Stimulated activated naive CD8-positive, alpha-beta T cell treated with anti-CD3 and anti-CD28 coated beads, Interleukin-15, Interleukin-2, amounts not matched to agents 100 ng/mL and 50 ng/mL, for 24 hours (primary cell): Measurements from ENCODE around the gene ETFDH.
"Not testable (repeated sequence)": the region's sequence is repeated elsewhere in the genome, so short reads cannot be mapped to it uniquely, and the experiment has no call there.

Experiments
- H3K27ac Mint-ChIP-seq: one replicate; pipeline ENCODE4 v1.8.0; 2021; ENCODE audit warnings: mild to moderate bottlenecking, mixed read lengths
- H3K27me3 Mint-ChIP-seq: one replicate; pipeline ENCODE4 v1.8.0; 2021; ENCODE audit warnings: mixed read lengths
- H3K36me3 Mint-ChIP-seq: one replicate; pipeline ENCODE4 v1.8.0; 2021; ENCODE audit warnings: low read depth, mixed read lengths
- H3K4me1 Mint-ChIP-seq: one replicate; pipeline ENCODE4 v1.8.0; 2021; ENCODE audit warnings: low read depth, mixed read lengths
- H3K4me3 Mint-ChIP-seq: one replicate; pipeline ENCODE4 v1.8.0; 2021; ENCODE audit warnings: mild to moderate bottlenecking, mixed read lengths
- H3K9me3 Mint-ChIP-seq: one replicate; pipeline ENCODE4 v1.8.0; 2021; ENCODE audit warnings: mixed read lengths

The ETFDH gene

DNA sequence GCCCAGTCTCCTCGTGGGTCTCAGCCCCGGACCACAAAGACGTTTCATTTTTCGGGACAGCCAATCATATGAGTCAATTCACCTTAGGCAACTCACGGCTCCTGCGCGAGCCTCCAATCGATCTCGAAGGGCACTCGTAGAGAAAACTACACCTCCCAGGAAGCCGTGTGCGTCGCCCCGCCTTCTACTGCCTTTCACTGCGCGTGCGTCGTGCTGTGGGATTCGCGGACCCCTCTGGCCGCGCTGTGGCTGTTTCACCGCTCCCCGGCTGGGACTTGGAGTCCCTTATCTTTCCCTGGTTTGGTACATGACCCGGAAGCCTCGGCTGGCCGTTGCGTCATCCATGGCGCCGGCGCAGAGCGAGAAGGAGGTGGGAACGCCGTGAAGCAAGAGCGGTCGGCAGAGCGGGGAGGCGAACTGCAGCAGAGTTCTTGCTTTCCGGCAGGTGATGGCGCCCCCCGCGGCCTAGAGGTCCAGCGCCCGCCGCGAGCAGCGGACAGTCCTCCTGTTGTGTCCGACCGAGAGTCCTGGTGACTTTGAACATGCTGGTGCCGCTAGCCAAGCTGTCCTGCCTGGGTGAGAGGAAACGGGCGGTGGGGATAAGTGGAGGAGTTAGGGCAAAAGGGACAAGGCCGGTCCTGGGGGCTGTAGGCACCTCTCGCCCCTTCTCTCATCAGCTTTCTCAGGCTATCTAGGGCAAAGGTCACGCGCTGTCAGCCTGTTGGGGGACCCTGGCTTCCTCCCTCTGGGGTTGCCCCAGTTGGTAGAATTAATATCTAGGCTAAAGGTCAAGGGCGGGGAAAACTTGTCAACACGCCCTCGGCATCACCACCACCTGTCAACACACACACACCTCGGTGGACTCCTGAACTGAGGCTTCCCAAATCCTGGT, at the start of gene ETFDH:
ETFDH (plus strand) TSS at position 382 of the 892 bp plus-strand sequence; CDS start at position 543, 161 bp downstream.
- Mint-ChIP-seq H3K27me3 (no peaks in the 10 kb centered on the region), H3K4me1 (peaks cover 31% of the 10 kb centered on the region), H3K27ac (peak within 1 kb of the TSS; percentile 97), H3K9me3 (no peaks in the 10 kb centered on the region), H3K36me3 (peaks cover 9% of the 10 kb centered on the region), H3K4me3 (peak within 1 kb of the TSS; percentile 97)

DNA sequence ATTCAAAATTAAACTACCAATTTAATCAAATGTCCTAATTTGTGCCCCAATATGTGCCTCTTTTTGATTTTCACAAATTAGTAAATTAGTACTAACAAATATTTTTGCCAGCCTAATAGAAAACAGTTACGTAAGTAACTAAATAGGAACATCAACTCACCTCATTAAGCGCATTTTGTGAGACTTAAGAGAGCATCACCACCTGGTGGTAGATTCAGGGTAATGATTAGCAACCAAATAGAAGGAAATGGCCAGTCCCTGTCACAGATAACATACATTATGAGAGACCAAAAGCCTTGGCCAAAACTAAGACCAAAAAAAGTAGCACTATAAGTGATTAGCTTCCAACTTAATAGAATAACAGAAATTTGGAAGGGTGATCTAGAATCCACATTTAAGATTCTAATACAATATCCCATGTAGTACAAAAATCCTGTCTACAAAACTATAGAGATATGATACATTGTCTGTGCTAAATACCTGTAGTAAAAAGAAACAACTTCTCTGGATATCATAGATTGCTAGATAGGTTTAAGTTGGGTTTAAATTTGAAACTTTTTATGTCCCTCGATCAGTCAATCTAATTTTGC, 47.1 kb upstream of the ETFDH start:
- H3K27me3 Mint-ChIP-seq: peaks cover 20% of the 10 kb centered on the region
- no peaks in the 10 kb centered on the region for H3K9me3 Mint-ChIP-seq
- no peaks in the 10 kb centered on the region for H3K4me1 Mint-ChIP-seq
- H3K36me3 Mint-ChIP-seq: no peaks in the 10 kb centered on the region
- no peak overlapping the region for H3K27ac Mint-ChIP-seq
- H3K4me3 Mint-ChIP-seq: no peak overlapping the region

DNA sequence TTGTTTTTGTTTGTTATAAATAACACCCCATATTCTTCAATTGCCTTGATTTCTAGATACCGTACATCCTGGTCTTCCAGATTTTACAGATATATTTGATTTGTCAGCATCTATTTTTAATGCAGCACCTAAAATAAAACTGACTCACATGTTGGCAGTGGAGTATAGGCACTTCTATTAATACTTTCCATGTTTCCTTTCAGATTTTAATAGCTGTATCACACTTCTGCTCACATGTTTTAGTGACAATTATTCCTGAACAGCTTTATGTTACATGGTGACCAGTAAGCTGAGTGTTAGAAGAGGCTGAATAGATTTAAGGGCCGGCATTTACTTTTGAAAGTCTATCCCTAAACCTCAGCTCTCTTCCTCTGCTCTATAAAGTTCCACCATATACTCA, 46.6 kb upstream of the ETFDH start:
- H3K4me1 Mint-ChIP-seq: no peaks in the 10 kb centered on the region
- peaks cover 15% of the 10 kb centered on the region for H3K27me3 Mint-ChIP-seq
- no peaks in the 10 kb centered on the region for H3K9me3 Mint-ChIP-seq
- no peak overlapping the region for H3K27ac Mint-ChIP-seq
- H3K4me3 Mint-ChIP-seq: no peak overlapping the region
- H3K36me3 Mint-ChIP-seq: no peaks in the 10 kb centered on the region

DNA sequence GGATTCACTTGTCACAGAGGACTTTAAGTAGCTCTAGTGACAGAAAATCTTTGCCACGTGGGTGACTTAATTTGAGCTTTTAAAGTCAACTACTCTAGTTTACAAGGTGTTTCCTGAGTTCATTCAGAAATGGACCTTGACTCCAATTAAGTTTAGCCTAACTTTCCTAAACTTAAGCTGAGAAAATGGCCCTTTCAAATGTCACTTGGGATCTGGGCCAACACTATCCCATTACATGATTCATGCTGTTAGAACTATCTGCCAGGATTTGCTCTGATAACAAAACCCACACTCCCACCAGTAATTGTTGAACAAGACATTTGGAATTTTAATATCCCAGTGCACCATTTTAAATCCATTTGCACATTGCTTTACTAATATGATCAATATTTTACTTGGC, 41.2 kb upstream of the ETFDH start:
- Mint-ChIP-seq H3K27ac (no peak overlapping the region), H3K4me1 (no peaks in the 10 kb centered on the region)

DNA sequence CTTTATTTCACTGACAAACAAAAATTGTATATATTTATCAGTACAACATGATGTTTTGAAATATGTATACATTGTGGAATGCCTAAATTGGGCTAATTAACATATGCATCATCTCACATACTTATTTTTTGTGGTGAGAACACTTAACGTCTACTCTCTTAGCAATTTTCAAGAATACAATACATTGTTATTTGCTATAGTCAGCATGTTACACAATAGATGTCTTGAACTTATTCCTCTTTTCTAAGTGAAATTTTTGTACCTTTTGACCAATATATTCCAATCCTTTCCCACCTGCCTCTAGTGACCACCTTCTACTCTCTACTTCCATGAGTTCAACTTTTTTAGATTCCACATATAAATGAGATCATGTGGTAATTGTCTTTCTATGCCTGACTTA, 35.5 kb upstream of the ETFDH start:
- Mint-ChIP-seq H3K9me3 (no peaks in the 10 kb centered on the region), H3K27ac (no peak overlapping the region), H3K36me3 (no peaks in the 10 kb centered on the region), H3K4me3 (no peak overlapping the region), H3K4me1 (no peaks in the 10 kb centered on the region), H3K27me3 (peaks cover 22% of the 10 kb centered on the region)

More for the DNA sequence above, 41.2 kb upstream of the ETFDH start:
- H3K4me3 Mint-ChIP-seq: no peak overlapping the region
- no peaks in the 10 kb centered on the region for H3K9me3 Mint-ChIP-seq
- peaks cover 3% of the 10 kb centered on the region for H3K27me3 Mint-ChIP-seq
- H3K36me3 Mint-ChIP-seq: no peaks in the 10 kb centered on the region

DNA sequence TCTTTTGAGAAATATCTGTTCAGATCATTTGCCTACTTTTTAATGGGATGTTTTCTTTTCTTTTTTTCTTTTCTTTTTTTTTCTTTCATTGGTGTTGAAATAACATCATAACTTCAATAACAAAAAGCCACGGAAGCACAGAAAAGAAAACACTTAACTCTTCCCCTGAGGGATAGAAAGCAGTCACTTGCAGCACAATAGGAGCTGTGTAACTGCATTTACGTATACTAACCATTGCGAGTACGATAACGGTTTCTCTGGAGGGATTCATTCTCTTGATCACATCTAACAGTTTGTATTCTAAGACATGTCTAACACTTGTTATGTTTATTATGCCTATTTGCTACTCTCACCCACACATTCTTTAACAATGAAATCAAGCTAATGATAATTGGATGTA, 27.7 kb upstream of the ETFDH start:
- H3K4me3 Mint-ChIP-seq: no peak overlapping the region
- H3K36me3 Mint-ChIP-seq: no peaks in the 10 kb centered on the region
- H3K27ac Mint-ChIP-seq: no peak overlapping the region
- no peaks in the 10 kb centered on the region for H3K4me1 Mint-ChIP-seq
- no peaks in the 10 kb centered on the region for H3K9me3 Mint-ChIP-seq
- peaks cover 29% of the 10 kb centered on the region for H3K27me3 Mint-ChIP-seq

DNA sequence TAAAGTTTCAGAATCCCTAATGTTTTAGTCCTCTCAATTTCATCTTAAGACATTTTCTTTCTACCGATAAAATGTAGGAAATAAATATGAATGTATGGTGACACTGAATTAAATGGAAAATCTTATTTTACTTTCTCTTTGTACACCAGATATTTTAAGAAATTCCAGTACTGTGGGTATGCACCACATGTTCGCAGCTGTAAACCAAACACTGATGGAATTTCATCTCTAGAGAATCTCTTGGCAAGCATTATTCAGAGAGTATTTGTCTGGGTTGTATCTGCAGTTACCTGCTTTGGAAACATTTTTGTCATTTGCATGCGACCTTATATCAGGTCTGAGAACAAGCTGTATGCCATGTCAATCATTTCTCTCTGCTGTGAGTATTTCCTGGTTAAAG, 27.3 kb upstream of the ETFDH start:
- no peaks in the 10 kb centered on the region for H3K9me3 Mint-ChIP-seq
- H3K27me3 Mint-ChIP-seq: peaks cover 29% of the 10 kb centered on the region
- H3K36me3 Mint-ChIP-seq: no peaks in the 10 kb centered on the region
- no peak overlapping the region for H3K27ac Mint-ChIP-seq
- no peaks in the 10 kb centered on the region for H3K4me1 Mint-ChIP-seq
- no peak overlapping the region for H3K4me3 Mint-ChIP-seq

DNA sequence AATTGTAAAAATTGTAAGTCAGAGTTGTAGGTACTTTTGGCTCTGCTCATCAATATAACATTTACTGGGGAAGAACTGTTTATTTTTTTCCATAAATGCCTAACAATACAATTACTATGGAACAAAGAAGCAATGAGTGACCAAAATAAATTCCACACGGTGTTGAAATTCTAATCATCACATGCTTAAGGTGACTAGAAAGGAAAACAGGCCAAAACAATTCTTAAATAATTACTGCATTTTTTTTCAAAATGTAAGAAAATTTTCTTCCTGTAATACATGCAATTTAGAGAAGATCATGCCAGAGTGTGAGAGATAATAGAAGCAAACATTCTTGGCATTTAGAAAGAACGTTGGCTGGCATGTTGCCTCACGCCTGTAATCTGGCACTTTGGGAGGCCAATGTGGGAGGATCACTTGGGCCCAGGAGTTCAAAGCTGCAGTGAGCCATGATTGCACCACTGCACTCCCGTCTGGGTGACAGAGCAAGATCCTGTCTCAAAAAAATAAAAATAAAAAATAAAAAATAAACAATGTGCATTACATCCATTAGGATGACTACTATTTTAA, 22.9 kb upstream of the ETFDH start:
- Mint-ChIP-seq H3K4me1 (peaks cover 8% of the 10 kb centered on the region), H3K9me3 (no peaks in the 10 kb centered on the region), H3K36me3 (no peaks in the 10 kb centered on the region), H3K27ac (no peak overlapping the region), H3K4me3 (no peak overlapping the region), H3K27me3 (peaks cover 15% of the 10 kb centered on the region)

DNA sequence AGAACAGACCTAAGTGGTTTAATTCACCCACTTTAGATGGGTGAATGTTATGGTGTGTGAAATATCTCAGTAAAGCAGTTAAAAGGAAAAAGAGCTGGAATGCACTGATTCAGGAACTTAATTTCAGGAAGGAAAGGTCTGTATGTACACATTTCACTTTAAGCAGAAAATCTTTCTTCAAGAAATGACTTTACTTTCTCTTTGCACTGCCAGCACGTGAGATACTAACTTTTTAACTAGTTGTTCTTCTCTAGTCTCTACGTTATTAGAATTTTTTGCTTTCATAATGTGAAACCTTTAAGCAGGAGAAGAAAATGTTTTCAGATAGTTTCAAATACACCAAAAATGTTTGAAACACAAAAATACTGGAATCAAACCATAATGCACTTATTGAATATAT, 19.2 kb upstream of the ETFDH start:
- Mint-ChIP-seq H3K4me1 (peaks cover 8% of the 10 kb centered on the region), H3K27ac (no peak overlapping the region), H3K4me3 (peak overlapping the region; percentile 47), H3K9me3 (no peaks in the 10 kb centered on the region), H3K27me3 (no peaks in the 10 kb centered on the region), H3K36me3 (no peaks in the 10 kb centered on the region)

DNA sequence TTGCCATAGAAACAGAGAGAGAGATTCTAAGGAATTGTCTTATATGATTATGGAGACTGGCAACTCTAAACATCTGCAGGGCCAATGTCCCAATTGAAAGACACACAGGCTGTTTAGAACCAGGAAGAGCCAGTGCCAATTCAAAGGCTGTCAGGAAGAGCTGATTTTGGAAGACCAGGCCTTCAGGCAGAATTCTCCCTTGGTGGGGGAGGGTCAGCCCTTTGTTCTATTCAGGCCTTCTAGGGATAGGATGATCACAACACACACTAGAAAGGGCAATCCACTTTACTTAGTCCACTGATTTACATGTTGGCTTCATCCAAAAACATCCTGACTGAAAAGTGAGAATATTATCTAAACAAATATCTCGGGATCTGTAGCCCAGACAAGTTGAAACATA, 15.7 kb upstream of the ETFDH start:
- Mint-ChIP-seq H3K9me3 (no peaks in the 10 kb centered on the region), H3K4me1 (peaks cover 8% of the 10 kb centered on the region), H3K27me3 (peaks cover 3% of the 10 kb centered on the region), H3K27ac (no peak overlapping the region), H3K4me3 (no peak overlapping the region), H3K36me3 (no peaks in the 10 kb centered on the region)

DNA sequence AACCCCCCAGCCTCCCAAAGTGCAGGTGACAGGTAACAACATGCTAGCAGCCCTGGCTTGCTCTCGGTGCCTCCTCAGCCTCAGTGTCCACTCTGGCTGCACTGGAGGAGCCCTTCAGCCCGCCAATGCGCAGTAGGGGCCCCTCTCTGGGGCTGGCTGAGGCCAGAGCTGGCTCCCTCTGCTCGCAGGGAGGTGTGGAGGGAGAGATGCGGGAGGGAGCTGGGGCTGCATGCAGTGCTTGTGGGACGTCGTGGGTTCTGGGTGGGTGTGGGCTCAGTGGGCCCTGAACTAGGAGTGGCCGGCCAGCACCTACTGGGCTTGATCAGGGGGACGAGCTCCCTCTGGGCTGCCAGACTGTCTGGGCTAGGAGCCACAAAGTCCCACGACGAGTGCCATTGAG, 14.8 kb upstream of the ETFDH start:
- Mint-ChIP-seq H3K4me3 (no peak overlapping the region), H3K36me3 (no peaks in the 10 kb centered on the region), H3K27ac (no peak overlapping the region), H3K27me3 (peaks cover 3% of the 10 kb centered on the region), H3K4me1 (peaks cover 8% of the 10 kb centered on the region), H3K9me3 (no peaks in the 10 kb centered on the region)

DNA sequence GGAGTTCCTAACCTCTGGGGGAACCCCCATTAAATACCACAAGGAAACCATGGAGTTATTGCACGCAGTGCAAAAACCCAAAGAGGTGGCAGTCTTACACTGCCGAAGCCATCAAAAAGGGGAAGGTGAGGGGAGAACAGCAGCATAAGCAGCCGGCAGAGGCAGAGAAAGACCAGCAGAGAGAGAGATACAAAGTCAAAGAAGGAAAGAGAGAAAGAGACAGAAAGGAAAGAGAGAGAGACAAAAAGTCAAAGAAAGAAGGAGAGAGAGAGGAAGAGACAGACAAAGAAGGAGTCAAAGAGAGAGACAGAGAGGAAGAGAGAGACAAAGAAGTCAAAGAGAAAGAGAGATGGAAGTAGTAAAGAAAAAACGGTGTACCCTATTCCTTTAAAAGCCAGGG, 8.8 kb upstream of the ETFDH start:
- H3K4me1 Mint-ChIP-seq, H3K9me3 Mint-ChIP-seq, H3K27ac Mint-ChIP-seq, H3K4me3 Mint-ChIP-seq, H3K27me3 Mint-ChIP-seq: not testable (repeated sequence)
- H3K36me3 Mint-ChIP-seq: peaks cover 13% of the 10 kb centered on the region

DNA sequence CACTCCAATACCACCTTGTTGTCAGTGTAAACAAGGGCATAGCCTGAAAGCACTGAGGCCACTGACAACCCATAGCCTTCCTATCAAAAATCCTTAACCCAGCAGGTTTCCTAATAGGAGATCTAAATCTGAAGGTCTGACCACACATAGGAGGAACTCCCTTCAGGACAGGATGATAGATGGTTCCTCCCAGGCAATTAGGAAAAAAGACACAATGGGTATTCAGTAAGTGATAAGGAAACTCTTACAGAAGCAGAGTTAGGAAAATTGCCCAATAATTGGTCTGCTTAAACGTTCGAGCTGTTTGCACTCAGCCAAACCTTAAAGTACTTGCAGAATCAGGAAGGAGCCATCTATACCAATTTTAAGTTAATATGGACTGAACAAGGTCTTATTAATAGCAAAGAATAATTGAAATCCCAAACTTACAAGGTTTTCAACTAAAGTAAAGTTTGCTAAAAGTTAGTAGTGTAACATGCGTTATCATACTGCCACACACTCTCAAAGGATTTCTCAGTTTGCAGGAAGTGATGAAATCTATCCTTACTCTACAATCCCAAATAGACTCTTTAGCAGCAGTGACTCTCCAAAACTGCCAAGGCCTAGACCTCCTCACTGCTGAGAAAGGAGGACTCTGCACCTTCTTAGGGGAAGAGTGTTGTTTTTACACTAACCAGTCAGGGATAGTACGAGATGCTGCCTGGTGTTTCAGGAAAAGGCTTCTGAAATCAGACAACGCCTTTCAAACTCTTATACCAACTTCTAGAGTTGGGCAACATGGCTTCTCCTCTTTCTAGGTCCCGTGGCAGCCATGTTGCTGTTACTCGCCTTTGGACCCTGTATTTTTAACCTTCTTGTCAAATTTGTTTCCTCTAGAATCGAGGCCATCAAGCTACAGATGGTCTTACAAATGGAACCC, 8.1 kb upstream of the ETFDH start:
- not testable (repeated sequence) for H3K27me3 Mint-ChIP-seq, H3K27ac Mint-ChIP-seq
- peaks cover 16% of the 10 kb centered on the region for H3K36me3 Mint-ChIP-seq

DNA sequence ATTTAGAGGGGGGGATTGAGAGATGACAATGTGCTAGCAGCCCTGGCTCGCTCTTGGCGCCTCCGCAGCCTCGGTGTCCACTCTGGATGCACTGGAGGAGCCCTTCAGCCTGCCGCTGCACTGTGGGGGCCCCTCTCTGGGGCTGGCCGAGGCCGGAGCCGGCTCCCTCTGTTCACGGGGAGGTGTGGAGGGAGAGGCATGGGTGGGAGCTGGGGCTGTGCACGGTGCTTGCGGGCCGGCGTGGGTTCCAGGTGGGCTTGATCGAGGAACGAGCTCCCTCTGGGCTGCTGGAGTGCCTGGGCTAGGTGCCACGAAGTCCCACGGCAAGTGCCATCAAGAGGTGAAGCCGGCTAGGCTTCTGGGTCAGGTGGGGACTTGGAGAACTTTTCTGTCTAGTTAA, 7.3 kb upstream of the ETFDH start:
- Mint-ChIP-seq H3K4me1 (peaks cover 12% of the 10 kb centered on the region), H3K27ac (no peak overlapping the region), H3K27me3 (peaks cover 3% of the 10 kb centered on the region), H3K4me3 (no peak overlapping the region), H3K9me3 (no peaks in the 10 kb centered on the region), H3K36me3 (peaks cover 21% of the 10 kb centered on the region)

More for the DNA sequence above, 8.1 kb upstream of the ETFDH start:
- not testable (repeated sequence) for H3K4me1 Mint-ChIP-seq, H3K4me3 Mint-ChIP-seq, H3K9me3 Mint-ChIP-seq

DNA sequence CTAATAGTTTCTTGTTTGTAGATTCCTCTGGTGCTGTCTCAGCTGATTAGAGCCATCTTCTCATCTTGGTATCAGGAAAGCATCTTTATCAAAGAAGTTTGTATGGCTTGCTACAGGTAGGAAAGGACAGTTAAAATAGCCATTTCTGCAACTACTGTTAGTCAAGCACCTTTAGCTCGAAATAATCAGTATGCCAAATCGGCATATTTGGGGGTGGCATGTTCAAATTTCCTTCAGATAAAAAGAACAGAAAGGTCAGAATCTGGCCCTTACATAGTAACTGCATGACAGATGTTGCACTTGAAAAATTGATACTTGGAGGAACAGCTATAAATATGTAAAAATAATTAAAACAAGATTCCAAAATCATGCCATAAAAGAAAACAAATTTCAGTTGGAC, 5.2 kb upstream of the ETFDH start:
- no peak overlapping the region for H3K27ac Mint-ChIP-seq
- H3K9me3 Mint-ChIP-seq: no peaks in the 10 kb centered on the region
- no peaks in the 10 kb centered on the region for H3K27me3 Mint-ChIP-seq
- no peak overlapping the region for H3K4me3 Mint-ChIP-seq
- peaks cover 21% of the 10 kb centered on the region for H3K36me3 Mint-ChIP-seq
- peaks cover 24% of the 10 kb centered on the region for H3K4me1 Mint-ChIP-seq
